Erythroblast (primary cell): Measurements from ENCODE around the gene CCN5.

Experiments
- GATA1 ChIP-seq: IDR thresholded peaks from 2 replicates; pipeline ENCODE4 v1.6.1; 2011; ENCODE audit warnings: low read depth, mild to moderate bottlenecking, control low read depth, low read length, moderate library complexity
- POLR2A ChIP-seq: IDR thresholded peaks from 2 replicates; pipeline ENCODE4 v1.6.1; 2011; ENCODE audit warnings: mild to moderate bottlenecking, low read length

GRCh38 chr20:44731657-44732056 lies 16.5 kb downstream of the CCN5 start:
- no peak for TF ChIP-seq POLR2A
- TF ChIP-seq GATA1: no peak
